Renal pelvis (tissue), 3 donors: Measurements from ENCODE around the gene TUBAL3. TPM values are rescaled to one million over a fixed set of nuclear protein-coding genes. Genes with fewer than 3 reads are reported as not detected.

Experiments used
- polyA plus RNA-seq, 3 donors: library from polyadenylated mRNA; unstranded; fragments of 120-200 nt; gene quantifications; one replicate each; pipeline ENCODE4 v1.2.1, GENCODE V29; 2013; ENCODE audit not compliant: insufficient read length in 3 of 3

Gene TUBAL3
- polyA plus RNA-seq, 3 donors, result 0.07 to 0.40 (median 0.16) TPM

Other genes with a start within 250 kb of the TUBAL3 start
- 1 to 10 TPM in 1 of 3 donors, under 1 TPM in 2; 0.28 to 1.1 (median 0.49) TPM for gene AKR1C8, start 219.7 kb downstream of the TUBAL3 start, polyA plus RNA-seq
- gene AKR1C4, start 208.0 kb downstream of the TUBAL3 start, polyA plus RNA-seq, result under 1 TPM in 1 of 3 donors, not detected in 2; 0.10 TPM
- gene UCN3, start 39.9 kb downstream of the TUBAL3 start, polyA plus RNA-seq, result 1 to 10 TPM in 1 of 3 donors, under 1 TPM in 2; 0.34 to 1.4 (median 0.38) TPM
- 100 to 1,000 TPM; 123 to 139 (median 135) TPM for gene NET1, start 7.7 kb upstream of the TUBAL3 start, polyA plus RNA-seq
- not detected for gene CALML5, start 94.7 kb upstream of the TUBAL3 start, polyA plus RNA-seq
- under 1 TPM in 1 of 3 donors, not detected in 2; 0.03 TPM for gene CALML3, start 120.1 kb upstream of the TUBAL3 start, polyA plus RNA-seq